HG02884 (cell line): Measurements from ENCODE around the gene CRYBG2.
"Not testable (repeated sequence)": the region's sequence is repeated elsewhere in the genome, so short reads cannot be mapped to it uniquely, and the experiment has no call there.

ENCODE experiments used
- ATAC-seq: cut with Tn5 transposase; IDR thresholded peaks from one replicate; pipeline ENCODE4 v1.9.1; 2021; ENCODE audit warnings: mild to moderate bottlenecking, moderate library complexity; ENCODE audit not compliant: unreplicated experiment

The CRYBG2 gene

GRCh38 chr1:26353976-26354820 lies at the start of gene CRYBG2:
CRYBG2 (minus strand) TSS chr1:26354130; CDS start chr1:26346657, 7,473 bp downstream.
- ATAC-seq: no peak

- ATAC-seq: no peak
Measured at GRCh38 chr1:26403656-26404055, 49.7 kb upstream of the CRYBG2 start.

- ATAC-seq: no peak
Measured at GRCh38 chr1:26401891-26402290, 48.0 kb upstream of the CRYBG2 start.

GRCh38 chr1:26399034-26399433 lies 45.1 kb upstream of the CRYBG2 start:
- ATAC-seq: no peak

- ATAC-seq: no peak
Measured at GRCh38 chr1:26395754-26396153, 41.8 kb upstream of the CRYBG2 start.

- ATAC-seq: no peak
Measured at GRCh38 chr1:26391450-26391849, 37.5 kb upstream of the CRYBG2 start.

- ATAC-seq: no peak
Measured at GRCh38 chr1:26389604-26390247, 35.8 kb upstream of the CRYBG2 start.

- no peak for ATAC-seq
Measured at GRCh38 chr1:26388791-26389445, 35.0 kb upstream of the CRYBG2 start.

- no peak for ATAC-seq
Measured at GRCh38 chr1:26387447-26387846, 33.5 kb upstream of the CRYBG2 start.

- ATAC-seq: not testable (repeated sequence)
Measured at GRCh38 chr1:26385063-26385462, 31.1 kb upstream of the CRYBG2 start.

- no peak for ATAC-seq
Measured at GRCh38 chr1:26384076-26384475, 30.1 kb upstream of the CRYBG2 start.

- ATAC-seq: no peak
Measured at GRCh38 chr1:26378879-26379251, 24.9 kb upstream of the CRYBG2 start.

GRCh38 chr1:26378088-26378878 lies 24.4 kb upstream of the CRYBG2 start:
- ATAC-seq: no peak

- ATAC-seq: no peak
Measured at GRCh38 chr1:26376050-26376449, 22.1 kb upstream of the CRYBG2 start.

GRCh38 chr1:26375081-26375480 lies 21.2 kb upstream of the CRYBG2 start:
- no peak for ATAC-seq

GRCh38 chr1:26374361-26374760 lies 20.4 kb upstream of the CRYBG2 start:
- not testable (repeated sequence) for ATAC-seq

- ATAC-seq: no peak
Measured at GRCh38 chr1:26373789-26374188, 19.9 kb upstream of the CRYBG2 start.

GRCh38 chr1:26373281-26373680 lies 19.4 kb upstream of the CRYBG2 start:
- ATAC-seq: no peak

- ATAC-seq: not testable (repeated sequence)
Measured at GRCh38 chr1:26372611-26373010, 18.7 kb upstream of the CRYBG2 start, which contains the start of gene ZNF683. ZNF683 (minus strand) TSS chr1:26372750; CDS start chr1:26368571, 4,179 bp downstream.

GRCh38 chr1:26372039-26372438 lies 18.1 kb upstream of the CRYBG2 start:
- ATAC-seq: no peak
